SU-DHL-6 (cell line): Measurements from ENCODE around the gene FOXO6.

Experiments
- EZH2phosphoT487 ChIP-seq: fragments of 200-600 bp; sonication (generic), shearing (Covaris generic); conservative IDR thresholded peaks from 2 replicates; pipeline ENCODE4 v1.6.1; 2018; ENCODE audit warnings: mild to moderate bottlenecking, antibody characterized with exemption, low read length, moderate library complexity, mixed read lengths
- TF ChIP-seq, protein P1 (sequence below): fragments of 200-600 bp; sonication (generic); IDR thresholded peaks from one replicate; pipeline ENCODE4 v1.5.1; 2017; ENCODE audit warnings: antibody characterized with exemption, mild to moderate bottlenecking, low read length, moderate library complexity; ENCODE audit not compliant: insufficient read depth, poor library complexity, severe bottlenecking

DNA sequence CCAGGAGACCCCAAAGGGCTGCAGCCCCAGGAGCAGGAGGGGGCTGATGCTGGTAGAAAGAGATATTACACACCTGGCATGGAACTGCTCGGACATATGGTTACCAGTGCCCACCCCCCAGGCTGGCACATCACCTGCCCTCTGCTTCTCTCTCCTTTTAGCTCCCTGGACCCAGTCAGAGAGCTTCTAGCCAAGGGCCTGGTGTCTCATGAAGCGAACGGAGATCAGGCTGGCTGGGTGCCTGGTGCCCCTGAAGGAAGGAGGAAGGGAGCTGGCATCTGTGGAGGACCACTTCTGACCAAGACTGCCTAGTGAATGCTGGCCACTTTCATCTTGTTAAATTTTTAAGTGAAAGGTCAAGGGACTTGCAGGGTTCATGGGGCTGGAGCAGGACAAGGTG is 53.1 kb downstream of the FOXO6 start:
- TF ChIP-seq EZH2phosphoT487: no peak
- TF ChIP-seq, protein P1, sequence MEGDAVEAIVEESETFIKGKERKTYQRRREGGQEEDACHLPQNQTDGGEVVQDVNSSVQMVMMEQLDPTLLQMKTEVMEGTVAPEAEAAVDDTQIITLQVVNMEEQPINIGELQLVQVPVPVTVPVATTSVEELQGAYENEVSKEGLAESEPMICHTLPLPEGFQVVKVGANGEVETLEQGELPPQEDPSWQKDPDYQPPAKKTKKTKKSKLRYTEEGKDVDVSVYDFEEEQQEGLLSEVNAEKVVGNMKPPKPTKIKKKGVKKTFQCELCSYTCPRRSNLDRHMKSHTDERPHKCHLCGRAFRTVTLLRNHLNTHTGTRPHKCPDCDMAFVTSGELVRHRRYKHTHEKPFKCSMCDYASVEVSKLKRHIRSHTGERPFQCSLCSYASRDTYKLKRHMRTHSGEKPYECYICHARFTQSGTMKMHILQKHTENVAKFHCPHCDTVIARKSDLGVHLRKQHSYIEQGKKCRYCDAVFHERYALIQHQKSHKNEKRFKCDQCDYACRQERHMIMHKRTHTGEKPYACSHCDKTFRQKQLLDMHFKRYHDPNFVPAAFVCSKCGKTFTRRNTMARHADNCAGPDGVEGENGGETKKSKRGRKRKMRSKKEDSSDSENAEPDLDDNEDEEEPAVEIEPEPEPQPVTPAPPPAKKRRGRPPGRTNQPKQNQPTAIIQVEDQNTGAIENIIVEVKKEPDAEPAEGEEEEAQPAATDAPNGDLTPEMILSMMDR: no peak
